GM23248 (cell line): ENCODE measurements around the gene RHBDF1.

ENCODE experiments used
- EZH2 ChIP-seq: fragments of 200-600 bp; sonication (generic); IDR thresholded peaks from 2 replicates; pipeline ENCODE4 v1.6.1; 2018; ENCODE audit warnings: antibody characterized with exemption, mild to moderate bottlenecking; ENCODE audit not compliant: insufficient read depth, poor library complexity, severe bottlenecking
- EZH2phosphoT487 ChIP-seq: fragments of 200-600 bp; sonication (generic); IDR thresholded peaks from 2 replicates; pipeline ENCODE4 v1.6.1; 2018; ENCODE audit warnings: antibody characterized with exemption, moderate library complexity, mild to moderate bottlenecking, low read depth; ENCODE audit not compliant: insufficient read depth

DNA sequence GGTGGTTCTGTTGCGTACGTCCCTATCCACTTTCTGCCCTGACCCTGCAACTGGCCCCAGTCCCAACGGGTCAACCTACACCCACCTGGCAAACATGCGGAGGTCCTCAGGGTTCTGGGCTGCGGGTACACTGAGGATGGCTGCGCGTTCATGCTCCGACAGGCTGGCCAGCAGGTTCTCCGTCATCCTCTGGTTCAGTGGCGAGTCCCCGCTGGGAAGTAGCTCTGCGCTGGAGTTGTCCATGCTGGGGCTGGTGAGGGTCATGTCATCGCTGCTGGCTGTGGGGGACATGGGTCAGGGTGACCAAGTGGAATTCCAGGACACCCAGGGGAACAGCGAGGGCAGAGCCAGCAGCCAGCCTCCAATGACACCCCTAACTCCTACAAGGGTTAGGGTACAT is 16.2 kb upstream of the RHBDF1 start:
- no peak for TF ChIP-seq EZH2
- TF ChIP-seq EZH2phosphoT487, result no peak
